Activated T-cell treated with anti-CD3 and anti-CD28 coated beads, Interleukin-2, amount 50 U/mL, for 72 hours (primary cell): Measurements from ENCODE around the gene TUBA1A. TPM values are rescaled to one million over a fixed set of nuclear protein-coding genes. Genes with fewer than 3 reads are reported as not detected.
"Not testable (repeated sequence)": the region's sequence is repeated elsewhere in the genome, so short reads cannot be mapped to it uniquely, and the experiment has no call there.

Experiments
- ATAC-seq, 2 donors: fragments of 150-1000 bp; cut with Tn5 transposase; replicated peaks in 1 of 2; 2 replicates each; pipeline ENCODE4 v1.10.0; 2021; ENCODE audit warnings: moderate library complexity in 2 of 2, mild to moderate bottlenecking in 1 of 2
- DNase-seq, 2 donors: peaks; one replicate each; pipeline ENCODE4 v3.0.0; 2021 to 2022; ENCODE audit warnings: mixed read lengths in 1 of 2
- H3K27ac Mint-ChIP-seq: one replicate; pipeline ENCODE4 v1.8.0; 2022; ENCODE audit warnings: mild to moderate bottlenecking, moderate library complexity, mixed read lengths
- H3K27me3 Mint-ChIP-seq: one replicate; pipeline ENCODE4 v1.8.0; 2022; ENCODE audit warnings: low read depth, mixed read lengths
- H3K36me3 Mint-ChIP-seq, 2 donors: one replicate each; pipeline ENCODE4 v1.8.0; 2022; ENCODE audit warnings: mixed read lengths in 2 of 2, mild to moderate bottlenecking in 1 of 2; ENCODE audit not compliant: insufficient read depth in 2 of 2
- H3K4me1 Mint-ChIP-seq: one replicate; pipeline ENCODE4 v1.8.0; 2022; ENCODE audit warnings: low read depth, mixed read lengths
- H3K4me3 Mint-ChIP-seq, 2 donors: one replicate each; pipeline ENCODE4 v1.8.0; 2022; ENCODE audit warnings: mild to moderate bottlenecking in 2 of 2, mixed read lengths in 2 of 2, moderate library complexity in 2 of 2
- H3K9me3 Mint-ChIP-seq, 2 donors: one replicate each; pipeline ENCODE4 v1.8.0; 2022; ENCODE audit warnings: mixed read lengths in 2 of 2
- total RNA-seq, 2 donors: library from RNA; stranded (reverse); gene quantifications; one replicate each; pipeline ENCODE4 v1.2.3, GENCODE V29; 2022

TUBA1A gene
- total RNA-seq, 2 donors from 2014 or later = 77.6 to 82.6 TPM

DNA sequence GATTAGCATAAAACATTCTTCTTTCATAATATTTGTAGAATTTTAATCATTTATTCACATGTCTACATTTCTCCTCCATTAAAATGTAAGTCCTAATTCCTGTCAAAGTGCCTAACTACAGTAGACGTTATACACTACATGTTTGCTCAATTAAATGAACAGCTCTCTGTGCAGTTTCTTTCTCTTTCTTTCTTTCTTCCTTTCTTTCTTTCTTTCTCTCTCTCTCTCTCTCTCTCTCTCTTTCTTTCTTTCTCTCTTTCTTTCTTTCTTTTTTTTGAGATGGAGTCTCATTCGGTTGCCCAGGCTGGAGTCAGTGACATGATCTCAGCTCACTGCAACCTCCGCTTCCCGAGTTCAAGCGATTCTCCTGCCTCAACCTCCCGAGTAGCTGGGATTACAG, 2.6 kb upstream of the TUBA1A start:
- peaks cover 19% of the 10 kb centered on the region for H3K4me1 Mint-ChIP-seq
- not testable (repeated sequence) for H3K27me3 Mint-ChIP-seq, ATAC-seq, H3K4me3 Mint-ChIP-seq, H3K27ac Mint-ChIP-seq, H3K36me3 Mint-ChIP-seq, DNase-seq, H3K9me3 Mint-ChIP-seq

GRCh38 chr12:49190974-49191373, 2.1 kb upstream of the TUBA1A start:
- Mint-ChIP-seq H3K27ac (no peak overlapping the region), H3K4me1 (peaks cover 22% of the 10 kb centered on the region), H3K4me3 (no peak overlapping the region), H3K9me3 (no peaks in the 10 kb centered on the region), H3K27me3 (no peaks in the 10 kb centered on the region), H3K36me3 (peaks cover 4% of the 10 kb centered on the region in 2 donors)
- no peak for ATAC-seq
- no peak for DNase-seq

GRCh38 chr12:49189731-49190716, 1.1 kb upstream of the TUBA1A start:
- DNase-seq = no peak
- no peaks in the 10 kb centered on the region for H3K9me3 Mint-ChIP-seq
- peaks cover 5 to 11% of the 10 kb centered on the region in 2 donors for H3K36me3 Mint-ChIP-seq
- H3K27me3 Mint-ChIP-seq = no peaks in the 10 kb centered on the region
- H3K27ac Mint-ChIP-seq = peak overlapping the region; percentile 27
- ATAC-seq = no peak
- peak overlapping the region; percentile 91 to 95 for H3K4me3 Mint-ChIP-seq
- peaks cover 22% of the 10 kb centered on the region for H3K4me1 Mint-ChIP-seq

DNA sequence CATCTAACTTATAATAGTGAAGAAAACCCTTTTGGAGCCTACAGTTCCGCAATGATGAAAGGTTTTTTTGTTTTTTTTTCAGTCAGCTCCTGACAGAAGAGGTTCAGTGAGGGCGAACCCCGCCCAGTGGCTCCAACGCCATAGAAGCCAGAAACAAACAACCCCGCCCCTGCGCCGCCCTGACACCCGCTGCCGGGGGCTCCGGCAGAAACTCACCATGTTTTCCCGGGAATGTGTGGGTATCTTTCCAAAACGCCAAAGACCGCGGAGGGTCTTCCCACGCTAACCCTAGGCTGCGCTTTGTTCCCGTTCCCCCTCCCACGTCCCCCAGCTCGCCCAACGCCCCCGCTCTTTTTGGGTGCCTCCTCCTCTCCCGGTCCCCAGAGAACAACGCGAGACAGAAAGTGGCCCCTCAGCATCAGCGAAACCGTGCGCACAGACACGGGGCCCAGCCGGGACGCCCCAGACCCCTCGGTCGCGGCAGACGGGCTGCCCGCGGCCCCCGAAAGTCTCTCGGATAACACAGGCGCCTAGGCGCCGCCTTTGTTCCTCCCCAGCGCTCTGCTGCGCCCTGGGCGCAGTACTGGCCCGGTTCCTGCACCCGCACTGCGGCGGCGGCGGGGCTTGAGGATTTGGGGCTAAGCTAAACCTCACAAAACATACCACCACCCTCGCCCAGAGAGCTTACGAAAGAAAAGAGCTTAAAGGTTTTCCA, 522 bp downstream of the TUBA1A start:
- Mint-ChIP-seq H3K27me3 (no peaks in the 10 kb centered on the region), H3K36me3 (peaks cover 9 to 17% of the 10 kb centered on the region in 2 donors), H3K9me3 (no peaks in the 10 kb centered on the region)

GRCh38 chr12:49187184-49187583, 1.7 kb downstream of the TUBA1A start:
- Mint-ChIP-seq H3K4me3 (peak overlapping the region; percentile 91 to 95), H3K9me3 (no peaks in the 10 kb centered on the region), H3K4me1 (peaks cover 22% of the 10 kb centered on the region), H3K27ac (peak overlapping the region; percentile 28), H3K36me3 (peaks cover 9 to 17% of the 10 kb centered on the region in 2 donors), H3K27me3 (no peaks in the 10 kb centered on the region)
- no peak for DNase-seq
- ATAC-seq = no peak

More for the DNA sequence above, 522 bp downstream of the TUBA1A start:
- Mint-ChIP-seq H3K4me1 (peaks cover 22% of the 10 kb centered on the region), H3K4me3 (peak overlapping the region; percentile 91 to 95), H3K27ac (peak overlapping the region; percentile 78)
- DNase-seq (peak; percentile 82 to 83), ATAC-seq (peak; percentile 54 to 61)

DNA sequence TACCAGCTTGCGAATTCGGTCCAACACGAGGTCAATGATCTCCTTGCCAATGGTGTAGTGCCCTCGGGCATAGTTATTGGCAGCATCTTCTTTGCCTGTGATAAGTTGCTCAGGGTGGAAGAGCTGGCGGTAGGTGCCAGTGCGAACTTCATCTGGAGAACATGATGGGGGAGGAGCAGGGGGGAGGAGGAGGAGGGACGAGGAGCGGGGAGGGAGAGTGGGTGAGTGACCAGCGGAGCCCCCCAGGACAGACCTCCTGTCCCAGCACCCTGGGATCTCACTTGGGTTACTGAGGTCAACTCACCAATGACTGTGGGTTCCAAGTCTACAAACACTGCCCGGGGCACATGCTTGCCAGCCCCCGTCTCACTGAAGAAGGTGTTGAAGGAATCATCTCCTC, 2.6 kb downstream of the TUBA1A start:
- H3K4me3 Mint-ChIP-seq = not testable (repeated sequence)

GRCh38 chr12:49184697-49185096, 4.2 kb downstream of the TUBA1A start:
- not testable (repeated sequence) for H3K9me3 Mint-ChIP-seq, ATAC-seq, H3K27me3 Mint-ChIP-seq, DNase-seq, H3K27ac Mint-ChIP-seq, H3K4me3 Mint-ChIP-seq
- peaks cover 24% of the 10 kb centered on the region for H3K4me1 Mint-ChIP-seq
- H3K36me3 Mint-ChIP-seq = peaks cover 9 to 17% of the 10 kb centered on the region in 2 donors

More for the DNA sequence above, 2.6 kb downstream of the TUBA1A start:
- peak overlapping the region; percentile 61 for H3K27ac Mint-ChIP-seq
- not testable (repeated sequence) for ATAC-seq, H3K9me3 Mint-ChIP-seq, H3K27me3 Mint-ChIP-seq, DNase-seq
- peaks cover 25% of the 10 kb centered on the region for H3K4me1 Mint-ChIP-seq
- H3K36me3 Mint-ChIP-seq = peaks cover 9 to 17% of the 10 kb centered on the region in 2 donors

GRCh38 chr12:49183214-49183950, 5.5 kb downstream of the TUBA1A start:
- H3K27me3 Mint-ChIP-seq, ATAC-seq, H3K9me3 Mint-ChIP-seq, DNase-seq, H3K4me3 Mint-ChIP-seq, H3K27ac Mint-ChIP-seq: not testable (repeated sequence)
- peaks cover 20% of the 10 kb centered on the region for H3K4me1 Mint-ChIP-seq
- peaks cover 9 to 17% of the 10 kb centered on the region in 2 donors for H3K36me3 Mint-ChIP-seq

DNA sequence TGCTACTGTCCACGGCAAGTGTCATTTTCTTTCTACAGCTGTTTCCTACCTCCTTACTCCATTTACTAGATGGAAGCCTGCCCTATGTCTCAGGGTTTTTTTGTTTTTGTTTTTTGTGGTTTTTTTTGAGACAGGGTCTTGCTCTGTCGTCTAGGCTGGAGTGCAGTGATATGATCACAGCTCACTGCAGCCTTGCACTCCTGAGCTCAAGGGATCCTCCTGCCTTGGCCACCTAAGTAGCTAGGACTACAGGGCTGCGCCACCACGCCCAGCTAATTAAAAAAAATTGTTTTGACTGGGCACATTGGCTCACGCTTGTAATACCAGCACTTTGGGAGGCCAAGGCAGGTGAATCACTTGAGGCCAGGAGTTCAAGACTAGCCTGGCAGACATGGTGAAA, 14.7 kb downstream of the TUBA1A start:
- Mint-ChIP-seq H3K9me3 (no peaks in the 10 kb centered on the region), H3K27ac (no peak overlapping the region), H3K27me3 (no peaks in the 10 kb centered on the region), H3K36me3 (no peaks in the 10 kb centered on the region), H3K4me3 (no peak overlapping the region), H3K4me1 (no peaks in the 10 kb centered on the region)
- DNase-seq (no peak), ATAC-seq (no peak)

DNA sequence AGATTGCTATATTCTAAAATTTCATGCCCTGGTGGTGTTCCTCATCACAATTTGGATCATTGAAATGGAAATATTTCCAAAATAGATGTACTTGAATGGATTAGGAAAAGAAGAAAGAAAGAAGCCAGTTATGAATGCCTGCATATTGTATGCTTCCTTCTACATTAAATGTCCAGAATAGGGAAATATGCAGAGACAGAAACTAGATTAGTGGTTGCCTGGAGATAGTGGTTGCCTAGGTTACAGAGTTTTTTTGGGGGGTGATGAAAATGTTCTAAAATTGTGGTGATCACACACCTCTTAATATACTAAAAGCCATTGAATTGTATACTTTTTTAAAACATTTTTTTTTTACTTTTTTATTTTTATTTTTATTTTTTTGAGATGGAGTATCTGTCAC, 18.0 kb downstream of the TUBA1A start:
- DNase-seq = no peak
- no peak overlapping the region for H3K4me3 Mint-ChIP-seq
- H3K36me3 Mint-ChIP-seq = no peaks in the 10 kb centered on the region
- peaks cover 6% of the 10 kb centered on the region for H3K27me3 Mint-ChIP-seq
- no peaks in the 10 kb centered on the region for H3K4me1 Mint-ChIP-seq
- H3K9me3 Mint-ChIP-seq = no peaks in the 10 kb centered on the region
- no peak for ATAC-seq
- H3K27ac Mint-ChIP-seq = no peak overlapping the region

- DNase-seq (no peak), ATAC-seq (no peak)
- Mint-ChIP-seq H3K4me1 (no peaks in the 10 kb centered on the region), H3K27me3 (peaks cover 6% of the 10 kb centered on the region), H3K27ac (no peak overlapping the region), H3K9me3 (no peaks in the 10 kb centered on the region), H3K4me3 (no peak overlapping the region), H3K36me3 (no peaks in the 10 kb centered on the region)
These were observed 23.8 kb downstream of the TUBA1A start for GRCh38 chr12:49165114-49165513.

- H3K27me3 Mint-ChIP-seq, H3K4me3 Mint-ChIP-seq, H3K9me3 Mint-ChIP-seq, H3K27ac Mint-ChIP-seq, ATAC-seq, H3K36me3 Mint-ChIP-seq, DNase-seq, H3K4me1 Mint-ChIP-seq: not testable (repeated sequence)
These were observed 27.0 kb downstream of the TUBA1A start for GRCh38 chr12:49161901-49162300.
